Epithelial cell of proximal tubule (primary cell): Measurements from ENCODE around the gene GPD2. TPM values are rescaled to one million over a fixed set of nuclear protein-coding genes. Genes with fewer than 3 reads are reported as not detected.
"Not testable (repeated sequence)": the region's sequence is repeated elsewhere in the genome, so short reads cannot be mapped to it uniquely, and the experiment has no call there.

Source experiments
- DNase-seq: peaks from one replicate; pipeline ENCODE4 v3.0.0-alpha.2; 2011; ENCODE audit warnings: low read depth
- H3K4me3 ChIP-seq: 2 replicates; pipeline ENCODE4 v1.5.1; 2011; ENCODE audit warnings: low read depth, mild to moderate bottlenecking, low read length
- CTCF ChIP-seq: conservative IDR thresholded peaks from 2 replicates; pipeline ENCODE4 v1.5.1; 2012; ENCODE audit warnings: low read depth, mild to moderate bottlenecking, low read length
- total RNA-seq: library from RNA; depleted of rRNA; stranded (reverse); fragments of >200 nt; gene quantifications from 2 replicates; pipeline ENCODE4 v1.2.3, GENCODE V29; 2015

The GPD2 gene
- total RNA-seq, 1 donor from 2014 or later, result 22.4 TPM

- no peak overlapping the region for H3K4me3 ChIP-seq
- no peak for TF ChIP-seq CTCF
- DNase-seq, result no peak
These were observed 156.8 kb downstream of the GPD2 start for GRCh38 chr2:156592809-156593593.

DNA sequence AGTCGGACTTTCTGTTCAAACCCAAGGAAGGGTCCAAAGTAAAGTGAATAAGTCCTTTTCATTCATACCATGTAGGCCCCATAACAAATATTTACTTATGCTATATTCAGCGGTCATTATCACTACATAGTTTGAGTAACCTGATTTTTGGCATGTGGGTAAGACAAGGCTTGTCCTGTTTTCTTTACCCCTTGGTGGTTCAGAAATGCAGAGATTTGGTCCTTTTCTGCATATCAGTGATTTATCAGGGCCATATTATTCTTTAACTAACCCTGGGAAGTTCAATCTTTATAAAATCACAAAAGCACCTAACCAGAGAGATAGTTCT lies 157.4 kb downstream of the GPD2 start:
- no peak for TF ChIP-seq CTCF
- no peak for DNase-seq
- H3K4me3 ChIP-seq, result no peak overlapping the region

GRCh38 chr2:156598563-156598962 lies 162.4 kb downstream of the GPD2 start:
- no peak overlapping the region for H3K4me3 ChIP-seq
- DNase-seq, result no peak
- no peak for TF ChIP-seq CTCF

DNA sequence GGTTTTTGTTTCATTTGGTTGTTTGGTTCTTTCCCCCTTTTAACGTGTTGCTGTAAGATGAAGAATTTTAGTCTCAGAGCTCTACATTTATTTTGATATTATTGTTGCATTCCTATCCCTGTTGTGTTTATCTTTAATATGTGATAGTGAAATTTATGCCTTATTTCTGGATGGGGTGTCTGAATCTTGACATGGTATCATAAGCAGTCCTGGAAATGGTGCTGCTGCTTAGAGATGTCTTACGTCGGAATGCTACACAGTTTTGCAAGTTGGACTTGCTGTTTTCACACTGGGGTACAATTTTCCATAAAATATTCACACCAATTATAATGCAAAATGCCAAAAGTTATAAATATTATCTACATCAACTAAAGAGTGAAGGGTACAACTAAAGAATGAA lies 164.0 kb downstream of the GPD2 start:
- DNase-seq, result no peak
- no peak overlapping the region for H3K4me3 ChIP-seq
- no peak for TF ChIP-seq CTCF

- no peak overlapping the region for H3K4me3 ChIP-seq
- DNase-seq, result no peak
- no peak for TF ChIP-seq CTCF
These were observed 165.8 kb downstream of the GPD2 start for GRCh38 chr2:156601855-156602551.

DNA sequence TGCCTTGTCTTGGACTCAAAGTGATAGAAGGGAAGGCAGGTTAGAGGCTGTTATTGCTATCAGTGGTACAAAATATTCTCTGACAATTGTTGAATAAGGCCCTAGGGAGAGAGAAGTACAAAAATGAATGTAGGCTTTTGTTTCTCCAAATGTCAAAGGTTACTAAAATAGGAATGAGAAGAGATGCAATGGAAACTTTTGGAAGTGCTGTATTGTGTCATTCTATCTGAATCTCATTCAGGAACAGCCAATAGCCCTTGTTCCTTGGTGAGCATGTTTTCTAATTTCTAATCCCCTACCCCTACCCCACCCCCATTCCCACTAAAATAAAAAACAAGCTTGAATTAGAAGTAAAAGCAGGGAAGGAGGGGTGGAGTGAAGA lies 166.4 kb downstream of the GPD2 start:
- H3K4me3 ChIP-seq, result no peak overlapping the region
- no peak for TF ChIP-seq CTCF
- no peak for DNase-seq

GRCh38 chr2:156615836-156616322 lies 179.7 kb downstream of the GPD2 start:
- TF ChIP-seq CTCF, result no peak
- H3K4me3 ChIP-seq, result no peak overlapping the region
- DNase-seq, result no peak

DNA sequence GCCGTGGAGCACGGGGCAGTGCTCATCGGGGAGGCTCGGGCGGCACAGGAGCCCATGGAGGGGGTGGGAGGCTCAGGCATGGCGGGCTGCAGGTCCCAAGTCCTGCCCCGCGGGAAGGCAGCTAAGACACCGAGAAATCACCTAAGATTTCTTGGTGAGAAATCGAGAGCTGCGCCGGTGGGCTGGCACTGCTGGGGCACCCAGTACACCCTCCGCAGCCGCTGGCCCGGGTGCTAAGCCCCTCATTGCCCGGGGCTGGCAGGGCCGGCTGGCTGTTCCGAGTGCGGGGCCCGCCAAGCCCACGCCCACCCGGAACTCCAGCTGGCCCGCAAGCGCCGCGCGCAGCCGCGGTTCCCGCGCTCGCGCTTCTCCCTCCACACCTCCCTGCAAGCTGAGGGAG lies 181.9 kb downstream of the GPD2 start:
- not testable (repeated sequence) for H3K4me3 ChIP-seq, DNase-seq
